ENCODE measurements around the gene CCDC192. TPM values are rescaled to one million over a fixed set of nuclear protein-coding genes. Genes with fewer than 3 reads are reported as not detected.

The CCDC192 gene
- total RNA-seq, 1 experiment from 2014 or later: not detected

DNA sequence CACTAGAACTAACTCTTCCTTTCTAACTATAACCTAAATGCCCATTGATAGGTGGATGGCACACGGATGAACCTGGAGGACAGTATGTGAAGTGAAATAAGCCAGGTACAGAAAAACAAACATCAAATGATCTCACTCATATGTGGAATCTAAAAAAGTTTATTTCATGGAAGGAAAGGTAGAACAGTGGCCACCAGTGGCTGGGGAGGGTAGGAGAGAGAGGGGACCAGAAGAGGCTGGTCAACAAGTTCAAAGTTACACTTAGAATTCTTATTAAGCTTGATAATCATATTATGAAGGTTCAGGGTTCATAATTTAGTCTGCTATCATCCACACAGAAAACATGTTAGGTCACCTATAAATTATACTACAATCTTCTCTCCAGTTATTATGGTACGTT is 272.8 kb downstream of the CCDC192 start:
- intact Hi-C loops (cut with micrococcal nuclease): no loop called here
- no TSS peak for BruUV-seq (replicated peaks)
- ChIA-PET POLR2A (interaction anchor here (1.0 kb wide), 1 partner anchor 12 kb away, joined by 3 read pairs; no protein-coding TSS in a partner anchor), CTCF (interaction anchor here (0.7 to 1.9 kb wide), 2 partner anchors 66 to 197 kb away, joined by 3 to 9 read pairs; no protein-coding TSS in a partner anchor)
- Mint-ChIP-seq H3K27ac (ENCODE audit: low read depth, unreplicated experiment) (no peak overlapping the region), H3K4me1 (ENCODE audit: insufficient read depth, unreplicated experiment) (no peaks in the 10 kb centered on the region), H3K4me3 (ENCODE audit: unreplicated experiment) (no peak overlapping the region), H3K36me3 (ENCODE audit: insufficient read depth, unreplicated experiment) (no peaks in the 10 kb centered on the region), H3K9me3 (ENCODE audit: unreplicated experiment) (no peaks in the 10 kb centered on the region), H3K27me3 (ENCODE audit: insufficient read depth, unreplicated experiment) (no peaks in the 10 kb centered on the region)
- no peak for TF ChIP-seq CTCF (IDR thresholded peaks at IDR 0.05; ENCODE audit: unreplicated experiment)
- DNase-seq (ENCODE audit: unreplicated experiment): no peak

DNA sequence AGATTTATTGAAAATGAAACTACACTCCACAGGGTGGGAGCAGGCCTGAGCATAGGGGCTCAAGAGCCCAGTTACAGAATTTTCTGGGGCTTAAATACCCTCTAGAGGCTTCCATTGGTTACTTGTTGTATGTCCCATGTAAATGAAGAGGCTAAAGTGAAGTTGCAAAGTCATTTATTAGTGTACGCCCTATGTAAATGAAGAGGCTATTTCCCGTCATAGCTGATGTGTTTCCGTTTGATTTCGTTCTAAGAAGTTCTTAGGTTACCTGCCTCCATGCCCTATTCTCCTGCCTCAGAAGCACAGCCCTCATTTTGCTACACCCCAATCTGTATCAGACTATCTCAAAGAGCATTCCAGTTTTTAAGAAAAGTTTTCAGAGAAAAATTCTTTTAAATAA is 273.3 kb downstream of the CCDC192 start:
- TF ChIP-seq CTCF (IDR thresholded peaks at IDR 0.05; ENCODE audit: unreplicated experiment): no peak
- ChIA-PET POLR2A (interaction anchor here (1.6 to 1.9 kb wide), 2 partner anchors 12 to 16 kb away, joined by 4 to 5 read pairs; no protein-coding TSS in a partner anchor), CTCF (interaction anchor here (1.9 kb wide), 1 partner anchor 67 kb away, joined by 9 read pairs; no protein-coding TSS in a partner anchor)
- intact Hi-C loops (cut with micrococcal nuclease): no loop called here
- Mint-ChIP-seq H3K27me3 (ENCODE audit: insufficient read depth, unreplicated experiment) (no peaks in the 10 kb centered on the region), H3K36me3 (ENCODE audit: insufficient read depth, unreplicated experiment) (no peaks in the 10 kb centered on the region), H3K9me3 (ENCODE audit: unreplicated experiment) (no peaks in the 10 kb centered on the region), H3K27ac (ENCODE audit: low read depth, unreplicated experiment) (no peak overlapping the region), H3K4me3 (ENCODE audit: unreplicated experiment) (no peak overlapping the region), H3K4me1 (ENCODE audit: insufficient read depth, unreplicated experiment) (no peaks in the 10 kb centered on the region)
- no peak for DNase-seq (ENCODE audit: unreplicated experiment)
- BruUV-seq (replicated peaks): no TSS peak

- H3K9me3 Mint-ChIP-seq (ENCODE audit: unreplicated experiment): no peaks in the 10 kb centered on the region
- H3K4me1 Mint-ChIP-seq (ENCODE audit: insufficient read depth, unreplicated experiment): no peaks in the 10 kb centered on the region
- H3K36me3 Mint-ChIP-seq (ENCODE audit: insufficient read depth, unreplicated experiment): no peaks in the 10 kb centered on the region
- no peak for TF ChIP-seq CTCF (IDR thresholded peaks at IDR 0.05; ENCODE audit: unreplicated experiment)
- POLR2A ChIA-PET: interaction anchor here (0.6 to 1.9 kb wide), 3 partner anchors 11 to 224 kb away, joined by 3 to 5 read pairs (median 4); no protein-coding TSS in a partner anchor
- intact Hi-C loops (cut with micrococcal nuclease): no loop called here
- no peak for DNase-seq (ENCODE audit: unreplicated experiment)
- H3K27me3 Mint-ChIP-seq (ENCODE audit: insufficient read depth, unreplicated experiment): no peaks in the 10 kb centered on the region
- CTCF ChIA-PET: interaction anchor here (0.7 to 1.9 kb wide), 6 partner anchors 11 to 99 kb away, joined by 3 to 9 read pairs (median 4); no protein-coding TSS in a partner anchor
- H3K27ac Mint-ChIP-seq (ENCODE audit: low read depth, unreplicated experiment): no peak overlapping the region
- no peak overlapping the region for H3K4me3 Mint-ChIP-seq (ENCODE audit: unreplicated experiment)
- BruUV-seq (replicated peaks): no TSS peak
Observed at GRCh38 chr5:127976991-127977717, 274.0 kb downstream of the CCDC192 start.

GRCh38 chr5:127978738-127979300 is 275.6 kb downstream of the CCDC192 start:
- intact Hi-C loops (cut with micrococcal nuclease): no loop called here
- no peak overlapping the region for H3K27ac Mint-ChIP-seq (ENCODE audit: low read depth, unreplicated experiment)
- no peaks in the 10 kb centered on the region for H3K36me3 Mint-ChIP-seq (ENCODE audit: insufficient read depth, unreplicated experiment)
- no TSS peak for BruUV-seq (replicated peaks)
- ChIA-PET POLR2A (no interaction called here), CTCF (interaction anchor here (0.8 to 1.6 kb wide), 3 partner anchors 16 to 220 kb away, joined by 3 read pairs; no protein-coding TSS in a partner anchor)
- H3K9me3 Mint-ChIP-seq (ENCODE audit: unreplicated experiment): no peaks in the 10 kb centered on the region
- TF ChIP-seq CTCF (IDR thresholded peaks at IDR 0.05; ENCODE audit: unreplicated experiment): no peak
- DNase-seq (ENCODE audit: unreplicated experiment): no peak
- no peaks in the 10 kb centered on the region for H3K27me3 Mint-ChIP-seq (ENCODE audit: insufficient read depth, unreplicated experiment)
- H3K4me1 Mint-ChIP-seq (ENCODE audit: insufficient read depth, unreplicated experiment): no peaks in the 10 kb centered on the region
- no peak overlapping the region for H3K4me3 Mint-ChIP-seq (ENCODE audit: unreplicated experiment)

Data from MCF 10A (cell line).